Esophagus squamous epithelium (tissue), 4 donors: ENCODE data around the gene TRAPPC5.

Experiments
- POLR2A ChIP-seq, 4 donors: fragments of 450-650 bp; IDR thresholded peaks; one replicate each; pipeline ENCODE4 v1.6.1; 2017; ENCODE audit warnings: antibody characterized with exemption in 4 of 4, mild to moderate bottlenecking in 4 of 4, moderate library complexity in 3 of 4
- TF ChIP-seq, protein P1 (sequence below), 6 experiments: fragments of 450-650 bp in 4 of 6; fragments of 200-600 bp in 2 of 6; sonication (generic) in 2 of 6; IDR thresholded peaks; one replicate each; pipeline ENCODE4 v1.5.1; 2016 to 2019; ENCODE audit warnings: antibody characterized with exemption in 6 of 6, mild to moderate bottlenecking in 4 of 6, moderate library complexity in 4 of 6

DNA sequence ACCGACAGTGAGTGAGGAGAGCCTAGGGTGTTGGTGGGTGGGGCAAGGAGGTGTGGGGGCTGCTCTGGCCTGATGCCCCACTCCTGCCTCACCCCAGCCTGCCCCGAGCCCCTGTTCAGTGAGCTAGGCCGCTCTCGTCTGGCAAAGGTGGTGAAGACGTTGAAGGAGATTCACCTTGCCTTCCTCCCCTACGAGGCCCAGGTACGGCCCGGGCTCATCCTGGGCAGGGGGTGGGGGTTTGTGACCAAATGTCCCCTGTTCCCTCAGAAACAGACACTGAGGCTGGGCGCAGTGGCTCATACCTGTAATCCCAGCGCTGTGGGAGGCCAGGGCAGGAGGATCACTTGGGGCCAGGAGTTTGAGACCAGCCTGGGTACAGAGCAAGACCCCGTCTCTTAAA, 39.8 kb upstream of the TRAPPC5 start:
- TF ChIP-seq, protein P1, sequence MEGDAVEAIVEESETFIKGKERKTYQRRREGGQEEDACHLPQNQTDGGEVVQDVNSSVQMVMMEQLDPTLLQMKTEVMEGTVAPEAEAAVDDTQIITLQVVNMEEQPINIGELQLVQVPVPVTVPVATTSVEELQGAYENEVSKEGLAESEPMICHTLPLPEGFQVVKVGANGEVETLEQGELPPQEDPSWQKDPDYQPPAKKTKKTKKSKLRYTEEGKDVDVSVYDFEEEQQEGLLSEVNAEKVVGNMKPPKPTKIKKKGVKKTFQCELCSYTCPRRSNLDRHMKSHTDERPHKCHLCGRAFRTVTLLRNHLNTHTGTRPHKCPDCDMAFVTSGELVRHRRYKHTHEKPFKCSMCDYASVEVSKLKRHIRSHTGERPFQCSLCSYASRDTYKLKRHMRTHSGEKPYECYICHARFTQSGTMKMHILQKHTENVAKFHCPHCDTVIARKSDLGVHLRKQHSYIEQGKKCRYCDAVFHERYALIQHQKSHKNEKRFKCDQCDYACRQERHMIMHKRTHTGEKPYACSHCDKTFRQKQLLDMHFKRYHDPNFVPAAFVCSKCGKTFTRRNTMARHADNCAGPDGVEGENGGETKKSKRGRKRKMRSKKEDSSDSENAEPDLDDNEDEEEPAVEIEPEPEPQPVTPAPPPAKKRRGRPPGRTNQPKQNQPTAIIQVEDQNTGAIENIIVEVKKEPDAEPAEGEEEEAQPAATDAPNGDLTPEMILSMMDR (IDR thresholded peaks at IDR 0.05): no peak
- TF ChIP-seq POLR2A (IDR thresholded peaks at IDR 0.05): no peak
